Vagina (tissue), 2 donors: Measurements from ENCODE around the gene USP26. TPM values are rescaled to one million over a fixed set of nuclear protein-coding genes. Genes with fewer than 3 reads are reported as not detected.

Source experiments
- DNase-seq, 2 donors: peaks; one replicate each; pipeline ENCODE4 v3.0.0-alpha.2; 2017; ENCODE audit errors: extremely low spot score in 2 of 2
- H3K27ac ChIP-seq: fragments of 200-600 bp; sonication (generic); one replicate; pipeline ENCODE4 v1.5.1; 2019
- H3K27me3 ChIP-seq: fragments of 200-600 bp; sonication (generic); one replicate; pipeline ENCODE4 v1.5.1; 2019
- H3K36me3 ChIP-seq, 2 donors: fragments of 200-600 bp; sonication (generic); one replicate each; pipeline ENCODE4 v1.5.1; 2017 to 2019
- H3K4me1 ChIP-seq: fragments of 200-600 bp; sonication (generic); one replicate; pipeline ENCODE4 v1.5.1; 2019
- H3K4me3 ChIP-seq, 2 donors: fragments of 200-600 bp; sonication (generic); 1 replicate in 1 of 2; 2 replicates in 1 of 2; pipeline ENCODE4 v1.5.1; 2016 to 2019
- H3K9me3 ChIP-seq: fragments of 200-600 bp; sonication (generic); one replicate; pipeline ENCODE4 v1.5.1; 2019
- CTCF ChIP-seq, 3 experiments: fragments of 450-650 bp in 2 of 3; fragments of 200-600 bp in 1 of 3; sonication (generic) in 1 of 3; IDR thresholded peaks; one replicate each; pipeline ENCODE4 v1.5.1; 2017 to 2019; ENCODE audit warnings: antibody characterized with exemption in 3 of 3, mild to moderate bottlenecking in 2 of 3, moderate library complexity in 2 of 3
- POLR2A ChIP-seq, 2 donors: fragments of 450-650 bp; IDR thresholded peaks; one replicate each; pipeline ENCODE4 v1.6.1; 2017; ENCODE audit warnings: antibody characterized with exemption in 2 of 2, mild to moderate bottlenecking in 2 of 2, moderate library complexity in 2 of 2
- POLR2AphosphoS5 ChIP-seq, 2 donors: sonication (generic); formaldehyde crosslinking; IDR thresholded peaks; one replicate each; pipeline ENCODE4 v1.9.0; 2017; ENCODE audit warnings: antibody characterized with exemption in 2 of 2, mild to moderate bottlenecking in 2 of 2, low read depth in 1 of 2; ENCODE audit not compliant: insufficient read depth in 1 of 2
- intact Hi-C: fragments of 100-400 bp; cut with DNase I; formaldehyde crosslinking; loops from one replicate; pipeline ENCODE4 v1.15.1; 2023
- total RNA-seq: library from RNA; depleted of rRNA; stranded (reverse); fragments of >200 nt; gene quantifications from one replicate; pipeline ENCODE4 v1.2.3, GENCODE V29; 2016

Gene USP26
- total RNA-seq, 1 donor from 2014 or later, result not detected

- no peak for DNase-seq
- Histone ChIP-seq H3K4me1 (no peaks in the 10 kb centered on the region), H3K27me3 (no peaks in the 10 kb centered on the region), H3K4me3 (no peak overlapping the region), H3K9me3 (no peaks in the 10 kb centered on the region), H3K36me3 (no peaks in the 10 kb centered on the region), H3K27ac (no peak overlapping the region)
- intact Hi-C loops, result no loop called here
- TF ChIP-seq POLR2A (IDR thresholded peaks at IDR 0.05) (no peak), POLR2AphosphoS5 (IDR thresholded peaks at IDR 0.05; ENCODE audit: insufficient read depth in 1 of 2, low read depth in 1 of 2) (no peak), CTCF (IDR thresholded peaks at IDR 0.05) (no peak)
Measured at GRCh38 chrX:133072566-133072965, 24.3 kb downstream of the USP26 start.

- Histone ChIP-seq H3K9me3 (no peaks in the 10 kb centered on the region), H3K27me3 (no peaks in the 10 kb centered on the region), H3K4me3 (no peak overlapping the region), H3K27ac (no peak overlapping the region), H3K36me3 (no peaks in the 10 kb centered on the region), H3K4me1 (no peaks in the 10 kb centered on the region)
- TF ChIP-seq POLR2A (IDR thresholded peaks at IDR 0.05) (no peak), POLR2AphosphoS5 (IDR thresholded peaks at IDR 0.05; ENCODE audit: insufficient read depth in 1 of 2, low read depth in 1 of 2) (no peak), CTCF (IDR thresholded peaks at IDR 0.05) (no peak)
- intact Hi-C loops, result no loop called here
- DNase-seq, result no peak
Measured at GRCh38 chrX:133068461-133068860, 28.4 kb downstream of the USP26 start.

- DNase-seq, result no peak
- no peaks in the 10 kb centered on the region for H3K27me3 ChIP-seq
- H3K36me3 ChIP-seq, result no peaks in the 10 kb centered on the region
- H3K4me1 ChIP-seq, result no peaks in the 10 kb centered on the region
- TF ChIP-seq CTCF (IDR thresholded peaks at IDR 0.05) (no peak), POLR2A (IDR thresholded peaks at IDR 0.05) (no peak), POLR2AphosphoS5 (IDR thresholded peaks at IDR 0.05; ENCODE audit: insufficient read depth in 1 of 2, low read depth in 1 of 2) (no peak)
- intact Hi-C loops, result no loop called here
- no peak overlapping the region for H3K4me3 ChIP-seq
- H3K9me3 ChIP-seq, result no peaks in the 10 kb centered on the region
- H3K27ac ChIP-seq, result no peak overlapping the region
Measured at GRCh38 chrX:133056341-133056740, 40.6 kb downstream of the USP26 start.

GRCh38 chrX:133054761-133055405 is 42.0 kb downstream of the USP26 start:
- Histone ChIP-seq H3K27ac (no peak overlapping the region), H3K36me3 (no peaks in the 10 kb centered on the region), H3K9me3 (no peaks in the 10 kb centered on the region), H3K27me3 (no peaks in the 10 kb centered on the region), H3K4me1 (no peaks in the 10 kb centered on the region), H3K4me3 (no peak overlapping the region)
- DNase-seq, result no peak
- no peak for TF ChIP-seq CTCF (IDR thresholded peaks at IDR 0.05)
- no peak for TF ChIP-seq POLR2AphosphoS5 (IDR thresholded peaks at IDR 0.05; ENCODE audit: insufficient read depth in 1 of 2, low read depth in 1 of 2)
- intact Hi-C loops, result no loop called here

- Histone ChIP-seq H3K27me3 (no peaks in the 10 kb centered on the region), H3K4me1 (no peaks in the 10 kb centered on the region), H3K36me3 (no peaks in the 10 kb centered on the region), H3K9me3 (no peaks in the 10 kb centered on the region), H3K4me3 (no peak overlapping the region), H3K27ac (no peak overlapping the region)
- TF ChIP-seq POLR2AphosphoS5 (IDR thresholded peaks at IDR 0.05; ENCODE audit: insufficient read depth in 1 of 2, low read depth in 1 of 2) (no peak), POLR2A (IDR thresholded peaks at IDR 0.05) (no peak), CTCF (IDR thresholded peaks at IDR 0.05) (no peak)
- DNase-seq, result no peak
- intact Hi-C loops, result no loop called here
Measured at GRCh38 chrX:133053861-133054598, 42.9 kb downstream of the USP26 start.
